Endothelial cell of umbilical vein (primary cell): ENCODE data around the gene TFF2. TPM values are rescaled to one million over a fixed set of nuclear protein-coding genes. Genes with fewer than 3 reads are reported as not detected.

Experiments used
- BruUV-seq: library from RNA; stranded (reverse); fragments of 400-500 nt; replicated peaks from 2 replicates; lab custom pipeline; 2021; lab: Mats Ljungman, UMichigan
- CTCF ChIA-PET: fragments of 300-600, 350-600 bp; sonication (Branson Sonifier 250); formaldehyde crosslinking; loops from one replicate; lab custom pipeline; 2021; ENCODE audit warnings: antibody characterized with exemption, inconsistent platforms; lab: Charles Lee
- POLR2A ChIA-PET: fragments of 300-600, 350-600 bp; sonication (Branson Sonifier 250); formaldehyde crosslinking; loops from one replicate; lab custom pipeline; 2021; ENCODE audit warnings: antibody characterized with exemption, inconsistent platforms; lab: Charles Lee
- DNase-seq: peaks from one replicate; pipeline ENCODE4 v3.0.0-alpha.2; 2011; ENCODE audit warnings: low read depth, low spot score
- FAIRE-seq: peaks from 2 replicates; lab custom pipeline; 2011; peaks lifted over from hg19 to GRCh38; lab: Jason Lieb, UNC
- H2AFZ ChIP-seq: 2 replicates; pipeline ENCODE4 v1.6.0; 2012; ENCODE audit warnings: low read depth, low read length, control low read depth, inconsistent platforms
- H3K27ac ChIP-seq: 2 replicates; pipeline ENCODE4 v1.5.1; 2011; ENCODE audit warnings: low read depth, mild to moderate bottlenecking, control low read depth, low read length, moderate library complexity; ENCODE audit not compliant: insufficient read depth
- H3K27me3 ChIP-seq, 2 experiments: 2 replicates each; pipeline versions ENCODE4 v1.6.0 to v1.6.1; 2011; ENCODE audit warnings: low read length in 2 of 2, mixed read lengths in 1 of 2; ENCODE audit not compliant: control insufficient read depth in 2 of 2, insufficient read depth in 2 of 2
- H3K36me3 ChIP-seq, 2 experiments: 2 replicates in 1 of 2; 3 replicates in 1 of 2; pipeline ENCODE4 v1.5.1; 2011; ENCODE audit warnings: low read length in 2 of 2, mild to moderate bottlenecking in 1 of 2, moderate library complexity in 1 of 2; ENCODE audit not compliant: control insufficient read depth in 2 of 2, insufficient read depth in 2 of 2; ENCODE audit errors: extremely low read depth in 1 of 2
- H3K4me1 ChIP-seq: 3 replicates; pipeline ENCODE4 v1.5.1; 2011; ENCODE audit warnings: mild to moderate bottlenecking, low read length; ENCODE audit not compliant: control insufficient read depth, insufficient read depth; ENCODE audit errors: extremely low read depth
- H3K4me2 ChIP-seq: 2 replicates; pipeline ENCODE4 v1.6.1; 2011; ENCODE audit warnings: low read length, control low read depth, mixed read lengths; ENCODE audit not compliant: insufficient read depth
- H3K4me3 ChIP-seq, 3 experiments: fragments of 200-600 bp in 1 of 3; sonication (generic), shearing (Covaris generic) in 1 of 3; replicated peaks in 1 of 3; 2 replicates each; pipeline ENCODE4 v1.5.1; 2011 to 2016; ENCODE audit warnings: control low read depth in 3 of 3, low read length in 3 of 3, mild to moderate bottlenecking in 2 of 3, inconsistent platforms in 1 of 3, low read depth in 1 of 3, moderate library complexity in 1 of 3; ENCODE audit not compliant: insufficient read depth in 1 of 3
- H3K79me2 ChIP-seq: 2 replicates; pipeline ENCODE4 v1.6.0; 2012; ENCODE audit warnings: low read length, inconsistent platforms; ENCODE audit not compliant: control insufficient read depth, insufficient read depth
- H3K9ac ChIP-seq: replicated peaks from 2 replicates; pipeline ENCODE3; 2011; ENCODE audit warnings: low read length, control low read depth; ENCODE audit not compliant: insufficient read depth; ENCODE audit errors: extremely low read depth
- H3K9me1 ChIP-seq: replicated peaks from 3 replicates; pipeline ENCODE4 v1.6.0; 2011; ENCODE audit warnings: mild to moderate bottlenecking, low read length; ENCODE audit not compliant: control insufficient read depth, insufficient read depth; ENCODE audit errors: extremely low read depth
- H3K9me3 ChIP-seq: replicated peaks from 2 replicates; pipeline ENCODE4 v1.5.1; 2012; ENCODE audit warnings: low read length, inconsistent platforms; ENCODE audit not compliant: control insufficient read depth, insufficient read depth
- H4K20me1 ChIP-seq: replicated peaks from 2 replicates; pipeline ENCODE3; 2011; ENCODE audit warnings: mild to moderate bottlenecking, low read length; ENCODE audit not compliant: control insufficient read depth, insufficient read depth; ENCODE audit errors: extremely low read depth
- CTCF ChIP-seq, 2 donors: IDR thresholded peaks; 1 replicate in 1 of 2; 2 replicates in 1 of 2; pipeline ENCODE4 v1.5.1; 2011; ENCODE audit warnings: low read length in 2 of 2, mild to moderate bottlenecking in 2 of 2, moderate library complexity in 2 of 2, control low read depth in 1 of 2, inconsistent platforms in 1 of 2, low read depth in 1 of 2; ENCODE audit not compliant: insufficient read depth in 1 of 2; ENCODE audit errors: extremely low read depth in 1 of 2
- EZH2 ChIP-seq: IDR thresholded peaks from 2 replicates; pipeline ENCODE4 v1.6.1; 2012; ENCODE audit warnings: borderline replicate concordance, low read depth, mild to moderate bottlenecking, moderate library complexity, low read length, inconsistent platforms; ENCODE audit not compliant: severe bottlenecking
- FOS ChIP-seq: IDR thresholded peaks from 2 replicates; pipeline ENCODE4 v1.6.1; 2011; ENCODE audit warnings: mild to moderate bottlenecking, low read length, moderate library complexity, borderline replicate concordance; ENCODE audit not compliant: insufficient read depth
- GATA2 ChIP-seq: IDR thresholded peaks from 2 replicates; pipeline ENCODE4 v1.7.0; 2011; ENCODE audit warnings: low read depth, mild to moderate bottlenecking, moderate library complexity, mixed read lengths, low read length; ENCODE audit not compliant: insufficient read length, insufficient read depth
- JUN ChIP-seq: IDR thresholded peaks from 2 replicates; pipeline ENCODE4 v1.6.1; 2011; ENCODE audit warnings: borderline replicate concordance, low read depth; ENCODE audit not compliant: insufficient read length, insufficient read depth
- MAX ChIP-seq: IDR thresholded peaks from 2 replicates; pipeline ENCODE4 v1.6.1; 2011; ENCODE audit not compliant: insufficient read depth, insufficient read length
- MYC ChIP-seq: IDR thresholded peaks from one replicate; pipeline ENCODE4 v1.6.1; 2011; ENCODE audit warnings: mild to moderate bottlenecking, low read depth, low read length
- POLR2A ChIP-seq: IDR thresholded peaks from 2 replicates; pipeline ENCODE4 v1.6.1; 2012; ENCODE audit warnings: low read depth, mild to moderate bottlenecking, control low read depth, low read length
- POLR2AphosphoS5 ChIP-seq: IDR thresholded peaks from 2 replicates; pipeline ENCODE4 v1.6.1; 2012; ENCODE audit warnings: low read depth, mild to moderate bottlenecking, control low read depth, low read length, moderate library complexity; ENCODE audit not compliant: insufficient read depth
- dilution Hi-C: fragments of 300-500 bp; cut with MboI; formaldehyde crosslinking; loops from one replicate; pipeline ENCODE4 v1.15.0; 2019; ENCODE audit warnings: low sequenced_read_pairs; ENCODE audit not compliant: extremely low pct_ligation_motif_present
- intact Hi-C: fragments of 100-400 bp; cut with micrococcal nuclease; formaldehyde crosslinking; loops from one replicate; pipeline ENCODE4 v1.10.0; 2022
- polyA plus RNA-seq, 4 experiments: library from polyadenylated mRNA; depleted of rRNA in 3 of 4; stranded (reverse) in 3 of 4; unstranded in 1 of 4; fragments of >200 nt; gene quantifications; 2 replicates each; pipeline versions ENCODE4 v1.2.1 to v1.2.3, GENCODE V29; 2011 to 2012; ENCODE audit warnings: missing spikeins in 1 of 4
- total RNA-seq: library from RNA; stranded (reverse); gene quantifications from 2 replicates; pipeline ENCODE4 v1.2.3, GENCODE V29; 2021

TFF2 gene
- total and polyA plus RNA-seq, 2 donors (not counting 3 experiments of a cell fraction or from before 2014, with no cell fraction given): not detected

- Histone ChIP-seq H3K4me3 (no peak overlapping the region), H3K27ac (no peak overlapping the region), H3K4me2 (no peak overlapping the region), H3K27me3 (peaks cover 2 to 6% of the 10 kb centered on the region in 2 experiments), H3K4me1 (no peaks in the 10 kb centered on the region), H3K9me1 (no peaks in the 10 kb centered on the region), H3K36me3 (no peaks in the 10 kb centered on the region), H3K79me2 (no peaks in the 10 kb centered on the region), H3K9me3 (no peaks in the 10 kb centered on the region), H4K20me1 (no peaks in the 10 kb centered on the region), H3K9ac (no peak overlapping the region), H2AFZ (no peak overlapping the region)
- TF ChIP-seq JUN (no peak), GATA2 (no peak), MYC (no peak), CTCF (IDR thresholded peaks at IDR 0.05; ENCODE audit: extremely low read depth in 1 of 2, insufficient read depth in 1 of 2, low read depth in 1 of 2, low read length in 2 of 2) (no peak), POLR2A (no peak), FOS (no peak), POLR2AphosphoS5 (no peak), EZH2 (no peak), MAX (no peak)
- BruUV-seq: no TSS peak
- intact Hi-C loops: no loop called here
- FAIRE-seq (no peak), DNase-seq (no peak)
- ChIA-PET CTCF (interaction anchor here (0.5 to 3.3 kb wide), 13 partner anchors 9 to 272 kb away, joined by 3 to 33 read pairs (median 3); no protein-coding TSS in a partner anchor), POLR2A (no interaction called here)
- dilution Hi-C loops: no loop called here
Observed at GRCh38 chr21:42311160-42311559, 39.6 kb downstream of the TFF2 start.
